Sigmoid colon (tissue), 7 donors: ENCODE measurements around the gene SGPP2. TPM values are rescaled to one million over a fixed set of nuclear protein-coding genes. Genes with fewer than 3 reads are reported as not detected.

Experiments used
- DNase-seq: peaks from one replicate; pipeline ENCODE4 v3.0.0-alpha.2; 2019
- H3K27ac ChIP-seq, 4 donors: fragments of 200-600 bp; sonication (generic); one replicate each; pipeline ENCODE4 v1.5.1; 2016 to 2019; ENCODE audit warnings: mild to moderate bottlenecking in 1 of 4
- H3K27me3 ChIP-seq, 3 donors: fragments of 200-600 bp; sonication (generic); one replicate each; pipeline ENCODE4 v1.5.1; 2019; ENCODE audit warnings: mild to moderate bottlenecking in 1 of 3
- H3K36me3 ChIP-seq, 4 donors: fragments of 200-600 bp; sonication (generic); one replicate each; pipeline ENCODE4 v1.5.1; 2016 to 2019
- H3K4me1 ChIP-seq, 4 donors: fragments of 200-600 bp; sonication (generic); one replicate each; pipeline ENCODE4 v1.5.1; 2017 to 2019
- H3K4me3 ChIP-seq, 4 donors: fragments of 200-600 bp; sonication (generic); one replicate each; pipeline ENCODE4 v1.5.1; 2017 to 2019; ENCODE audit warnings: mild to moderate bottlenecking in 2 of 4, moderate library complexity in 1 of 4
- H3K9me3 ChIP-seq, 4 donors: fragments of 200-600 bp in 3 of 4; sonication (generic) in 3 of 4; one replicate each; pipeline versions ENCODE4 v1.5.1 to v1.6.1; 2013 to 2019
- CTCF ChIP-seq, 4 experiments: fragments of 450-650 bp in 3 of 4; fragments of 200-600 bp in 1 of 4; IDR thresholded peaks; one replicate each; pipeline ENCODE4 v1.5.1; 2016 to 2019; ENCODE audit warnings: antibody characterized with exemption in 4 of 4, mild to moderate bottlenecking in 3 of 4, moderate library complexity in 2 of 4
- EP300 ChIP-seq, 4 donors: sonication (generic); formaldehyde crosslinking; IDR thresholded peaks; one replicate each; pipeline ENCODE4 v1.6.1; 2017; ENCODE audit warnings: antibody characterized with exemption in 4 of 4
- POLR2A ChIP-seq, 2 donors: fragments of 450-650 bp; IDR thresholded peaks; one replicate each; pipeline ENCODE4 v1.6.1; 2016; ENCODE audit warnings: antibody characterized with exemption in 2 of 2, mild to moderate bottlenecking in 2 of 2, moderate library complexity in 2 of 2
- POLR2AphosphoS5 ChIP-seq, 4 donors: sonication (generic); formaldehyde crosslinking; IDR thresholded peaks; one replicate each; pipeline ENCODE4 v1.6.1; 2017; ENCODE audit warnings: antibody characterized with exemption in 4 of 4
- WGBS, 2 donors: extraction: QIAGEN DNeasy Blood & Tissue Kit; methylation state at CpG; one replicate each; pipeline ENCODE4 v1.1.7; 2013; 5-methylcytosine and 5-hydroxymethylcytosine counted together
- intact Hi-C: fragments of 100-400 bp; cut with DNase I; formaldehyde crosslinking; loops from one replicate; pipeline ENCODE4 v1.15.1; 2023
- polyA plus RNA-seq, 3 donors: library from polyadenylated mRNA; stranded (reverse); fragments of 200-250 nt; gene quantifications; one replicate each; pipeline ENCODE4 v1.2.3, GENCODE V29; 2013
- total RNA-seq, 4 donors: library from RNA; depleted of rRNA; stranded (reverse); fragments of >200 nt; gene quantifications; one replicate each; pipeline ENCODE4 v1.1.0, GENCODE V29; 2016
- donor health status: healthy with polysubstance abuse.
- donor health status: Bipolar disorder and iron deficiency.
- donor health status: healthy.

Gene SGPP2
- total and polyA plus RNA-seq, 7 donors, result 0.49 to 25.1 (median 1.1) TPM

- Histone ChIP-seq H3K4me3 (no peak overlapping the region), H3K4me1 (peaks cover 0 to under 1% (median under 1%) of the 10 kb centered on the region in 4 donors), H3K9me3 (no peaks in the 10 kb centered on the region), H3K27ac (no peak overlapping the region), H3K36me3 (no peaks in the 10 kb centered on the region), H3K27me3 (peaks cover 5 to 37% (median 25%) of the 10 kb centered on the region in 3 donors)
- TF ChIP-seq POLR2A (IDR thresholded peaks at IDR 0.05) (no peak), CTCF (IDR thresholded peaks at IDR 0.05) (no peak), EP300 (IDR thresholded peaks at IDR 0.05) (no peak), POLR2AphosphoS5 (IDR thresholded peaks at IDR 0.05) (no peak)
- no peak for DNase-seq
- intact Hi-C loops, result no loop called here
Measured at GRCh38 chr2:222418739-222419138, 5.6 kb upstream of the SGPP2 start.

- intact Hi-C loops, result no loop called here
- H3K9me3 ChIP-seq, result no peaks in the 10 kb centered on the region
- H3K4me1 ChIP-seq, result peaks cover 0 to 18% (median 15%) of the 10 kb centered on the region in 4 donors
- no peak overlapping the region for H3K4me3 ChIP-seq
- DNase-seq, result no peak
- H3K36me3 ChIP-seq, result no peaks in the 10 kb centered on the region
- 64 to 85% methylated on average over 1 of the region's 1 CpG for whole genome bisulfite sequencing, 2 donors
- TF ChIP-seq POLR2AphosphoS5 (IDR thresholded peaks at IDR 0.05), result no peak
- no peak for TF ChIP-seq CTCF (IDR thresholded peaks at IDR 0.05)
- TF ChIP-seq EP300 (IDR thresholded peaks at IDR 0.05), result no peak
- TF ChIP-seq POLR2A (IDR thresholded peaks at IDR 0.05), result no peak
- no peak overlapping the region for H3K27ac ChIP-seq
- H3K27me3 ChIP-seq, result peaks cover 17 to 55% (median 42%) of the 10 kb centered on the region in 3 donors
Measured at GRCh38 chr2:222420508-222420907, 3.8 kb upstream of the SGPP2 start.

GRCh38 chr2:222421626-222422025 lies 2.7 kb upstream of the SGPP2 start:
- intact Hi-C loops, result no loop called here
- DNase-seq, result no peak
- WGBS, 2 donors, result 90 to 98% methylated on average over 1 of the region's 1 CpG

GRCh38 chr2:222423186-222423585 lies 1.2 kb upstream of the SGPP2 start:
- H3K4me1 ChIP-seq, result peaks cover 0 to 18% (median 15%) of the 10 kb centered on the region in 4 donors
- DNase-seq, result no peak
- no peaks in the 10 kb centered on the region for H3K36me3 ChIP-seq
- no peaks in the 10 kb centered on the region for H3K9me3 ChIP-seq
- intact Hi-C loops, result no loop called here
- H3K27ac ChIP-seq, result no peak overlapping the region
- 53 to 62% methylated on average over 3 of the region's 3 CpGs for WGBS, 2 donors
- H3K4me3 ChIP-seq, result no peak overlapping the region
- peaks cover 17 to 58% (median 42%) of the 10 kb centered on the region in 3 donors for H3K27me3 ChIP-seq
- TF ChIP-seq CTCF (IDR thresholded peaks at IDR 0.05) (no peak), POLR2A (IDR thresholded peaks at IDR 0.05) (no peak), POLR2AphosphoS5 (IDR thresholded peaks at IDR 0.05) (no peak), EP300 (IDR thresholded peaks at IDR 0.05) (no peak)

More at GRCh38 chr2:222421626-222422025, 2.7 kb upstream of the SGPP2 start:
- Histone ChIP-seq H3K4me1 (peaks cover 0 to 18% (median 15%) of the 10 kb centered on the region in 4 donors), H3K9me3 (no peaks in the 10 kb centered on the region), H3K27me3 (peaks cover 17 to 58% (median 42%) of the 10 kb centered on the region in 3 donors), H3K36me3 (no peaks in the 10 kb centered on the region), H3K27ac (no peak overlapping the region), H3K4me3 (no peak overlapping the region)
- TF ChIP-seq POLR2AphosphoS5 (IDR thresholded peaks at IDR 0.05), result no peak
- no peak for TF ChIP-seq CTCF (IDR thresholded peaks at IDR 0.05)
- TF ChIP-seq EP300 (IDR thresholded peaks at IDR 0.05), result no peak
- no peak for TF ChIP-seq POLR2A (IDR thresholded peaks at IDR 0.05)
